Thyroid gland (tissue), 4 donors: Measurements from ENCODE around the gene SLC22A13.

Experiments
- POLR2A ChIP-seq, 2 donors: fragments of 450-650 bp; IDR thresholded peaks; one replicate each; pipeline ENCODE4 v1.6.1; 2017; ENCODE audit warnings: antibody characterized with exemption in 2 of 2, mild to moderate bottlenecking in 2 of 2, moderate library complexity in 1 of 2
- TF ChIP-seq, protein P1 (sequence below), 6 experiments: fragments of 200-600 bp in 3 of 6; fragments of 450-650 bp in 3 of 6; sonication (generic) in 3 of 6; IDR thresholded peaks; one replicate each; pipeline ENCODE4 v1.5.1; 2016 to 2019; ENCODE audit warnings: antibody characterized with exemption in 6 of 6, mild to moderate bottlenecking in 2 of 6, inconsistent platforms in 1 of 6, moderate library complexity in 1 of 6

GRCh38 chr3:38238416-38239008, 27.1 kb upstream of the SLC22A13 start:
- no peak for TF ChIP-seq POLR2A (IDR thresholded peaks at IDR 0.05)
- TF ChIP-seq, protein P1, sequence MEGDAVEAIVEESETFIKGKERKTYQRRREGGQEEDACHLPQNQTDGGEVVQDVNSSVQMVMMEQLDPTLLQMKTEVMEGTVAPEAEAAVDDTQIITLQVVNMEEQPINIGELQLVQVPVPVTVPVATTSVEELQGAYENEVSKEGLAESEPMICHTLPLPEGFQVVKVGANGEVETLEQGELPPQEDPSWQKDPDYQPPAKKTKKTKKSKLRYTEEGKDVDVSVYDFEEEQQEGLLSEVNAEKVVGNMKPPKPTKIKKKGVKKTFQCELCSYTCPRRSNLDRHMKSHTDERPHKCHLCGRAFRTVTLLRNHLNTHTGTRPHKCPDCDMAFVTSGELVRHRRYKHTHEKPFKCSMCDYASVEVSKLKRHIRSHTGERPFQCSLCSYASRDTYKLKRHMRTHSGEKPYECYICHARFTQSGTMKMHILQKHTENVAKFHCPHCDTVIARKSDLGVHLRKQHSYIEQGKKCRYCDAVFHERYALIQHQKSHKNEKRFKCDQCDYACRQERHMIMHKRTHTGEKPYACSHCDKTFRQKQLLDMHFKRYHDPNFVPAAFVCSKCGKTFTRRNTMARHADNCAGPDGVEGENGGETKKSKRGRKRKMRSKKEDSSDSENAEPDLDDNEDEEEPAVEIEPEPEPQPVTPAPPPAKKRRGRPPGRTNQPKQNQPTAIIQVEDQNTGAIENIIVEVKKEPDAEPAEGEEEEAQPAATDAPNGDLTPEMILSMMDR (IDR thresholded peaks at IDR 0.05), result no peak
